Retinal pigment epithelial cell (primary cell): ENCODE data around the gene ZNF503.

Experiments
- DNase-seq: peaks from one replicate; pipeline ENCODE4 v3.0.0-alpha.2; 2010; ENCODE audit warnings: low read depth
- H3K4me3 ChIP-seq: 2 replicates; pipeline ENCODE4 v1.5.1; 2011; ENCODE audit warnings: mild to moderate bottlenecking, low read length, control low read depth, moderate library complexity
- TF ChIP-seq, protein P1 (sequence below): conservative IDR thresholded peaks from 2 replicates; pipeline ENCODE4 v1.5.1; 2011; ENCODE audit warnings: low read depth, low read length, control low read depth, inconsistent platforms

The ZNF503 gene, protein sequence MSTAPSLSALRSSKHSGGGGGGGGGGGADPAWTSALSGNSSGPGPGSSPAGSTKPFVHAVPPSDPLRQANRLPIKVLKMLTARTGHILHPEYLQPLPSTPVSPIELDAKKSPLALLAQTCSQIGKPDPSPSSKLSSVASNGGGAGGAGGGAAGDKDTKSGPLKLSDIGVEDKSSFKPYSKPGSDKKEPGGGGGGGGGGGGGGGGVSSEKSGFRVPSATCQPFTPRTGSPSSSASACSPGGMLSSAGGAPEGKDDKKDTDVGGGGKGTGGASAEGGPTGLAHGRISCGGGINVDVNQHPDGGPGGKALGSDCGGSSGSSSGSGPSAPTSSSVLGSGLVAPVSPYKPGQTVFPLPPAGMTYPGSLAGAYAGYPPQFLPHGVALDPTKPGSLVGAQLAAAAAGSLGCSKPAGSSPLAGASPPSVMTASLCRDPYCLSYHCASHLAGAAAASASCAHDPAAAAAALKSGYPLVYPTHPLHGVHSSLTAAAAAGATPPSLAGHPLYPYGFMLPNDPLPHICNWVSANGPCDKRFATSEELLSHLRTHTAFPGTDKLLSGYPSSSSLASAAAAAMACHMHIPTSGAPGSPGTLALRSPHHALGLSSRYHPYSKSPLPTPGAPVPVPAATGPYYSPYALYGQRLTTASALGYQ

DNA sequence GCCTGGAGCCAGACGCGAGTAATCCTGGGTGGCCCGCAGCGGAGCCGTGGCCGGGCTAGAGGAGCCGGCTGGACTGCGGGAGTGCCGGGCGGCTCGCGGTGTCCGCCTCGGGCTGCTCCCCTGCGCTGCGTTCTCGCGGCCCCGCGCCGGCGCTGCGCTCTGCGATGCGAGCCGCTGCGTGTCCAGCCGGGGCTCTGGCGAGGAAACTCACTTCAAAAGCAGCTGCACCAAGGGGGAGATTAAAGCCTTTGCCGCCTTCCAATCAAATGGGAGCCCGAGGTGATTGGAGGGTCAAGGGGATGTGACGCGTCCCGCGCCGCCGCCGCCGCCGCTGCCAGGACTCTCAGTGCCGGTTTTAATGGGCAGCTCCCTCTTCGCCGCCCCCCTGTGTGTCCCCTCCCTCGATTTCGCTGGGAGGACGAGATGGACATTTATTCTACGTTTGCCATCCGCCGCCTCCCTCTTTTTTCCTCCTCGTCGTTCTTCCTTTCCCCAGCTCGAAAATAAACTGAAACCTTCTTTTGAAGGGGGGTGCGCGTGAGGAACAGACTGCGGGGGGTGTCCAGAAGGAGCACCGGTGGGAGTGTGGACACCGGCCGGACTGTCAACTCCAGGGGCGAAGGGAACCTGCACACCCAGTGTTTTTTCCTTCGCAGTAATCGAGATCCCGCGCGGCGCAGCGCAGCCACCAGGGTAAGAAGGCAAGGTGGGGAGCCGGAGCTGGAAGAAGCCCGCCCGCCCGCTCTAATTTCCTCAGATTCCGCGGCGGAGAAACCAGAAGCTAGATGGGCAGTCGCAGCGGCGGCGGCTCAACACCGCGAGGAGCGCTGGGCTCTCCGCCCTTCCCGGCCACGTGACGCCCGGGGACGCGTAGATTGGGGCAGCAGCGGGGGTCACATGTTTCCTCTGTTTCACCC, at the start of gene ZNF503:
ZNF503 (minus strand) TSS at position 196 of the 917 bp plus-strand sequence. CDS start 345 bp downstream, outside the sequence.
- TF ChIP-seq, protein P1, sequence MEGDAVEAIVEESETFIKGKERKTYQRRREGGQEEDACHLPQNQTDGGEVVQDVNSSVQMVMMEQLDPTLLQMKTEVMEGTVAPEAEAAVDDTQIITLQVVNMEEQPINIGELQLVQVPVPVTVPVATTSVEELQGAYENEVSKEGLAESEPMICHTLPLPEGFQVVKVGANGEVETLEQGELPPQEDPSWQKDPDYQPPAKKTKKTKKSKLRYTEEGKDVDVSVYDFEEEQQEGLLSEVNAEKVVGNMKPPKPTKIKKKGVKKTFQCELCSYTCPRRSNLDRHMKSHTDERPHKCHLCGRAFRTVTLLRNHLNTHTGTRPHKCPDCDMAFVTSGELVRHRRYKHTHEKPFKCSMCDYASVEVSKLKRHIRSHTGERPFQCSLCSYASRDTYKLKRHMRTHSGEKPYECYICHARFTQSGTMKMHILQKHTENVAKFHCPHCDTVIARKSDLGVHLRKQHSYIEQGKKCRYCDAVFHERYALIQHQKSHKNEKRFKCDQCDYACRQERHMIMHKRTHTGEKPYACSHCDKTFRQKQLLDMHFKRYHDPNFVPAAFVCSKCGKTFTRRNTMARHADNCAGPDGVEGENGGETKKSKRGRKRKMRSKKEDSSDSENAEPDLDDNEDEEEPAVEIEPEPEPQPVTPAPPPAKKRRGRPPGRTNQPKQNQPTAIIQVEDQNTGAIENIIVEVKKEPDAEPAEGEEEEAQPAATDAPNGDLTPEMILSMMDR: peak; percentile 17
- H3K4me3 ChIP-seq: peak within 1 kb of the TSS; percentile 98
- peak; percentile 93 for DNase-seq

DNA sequence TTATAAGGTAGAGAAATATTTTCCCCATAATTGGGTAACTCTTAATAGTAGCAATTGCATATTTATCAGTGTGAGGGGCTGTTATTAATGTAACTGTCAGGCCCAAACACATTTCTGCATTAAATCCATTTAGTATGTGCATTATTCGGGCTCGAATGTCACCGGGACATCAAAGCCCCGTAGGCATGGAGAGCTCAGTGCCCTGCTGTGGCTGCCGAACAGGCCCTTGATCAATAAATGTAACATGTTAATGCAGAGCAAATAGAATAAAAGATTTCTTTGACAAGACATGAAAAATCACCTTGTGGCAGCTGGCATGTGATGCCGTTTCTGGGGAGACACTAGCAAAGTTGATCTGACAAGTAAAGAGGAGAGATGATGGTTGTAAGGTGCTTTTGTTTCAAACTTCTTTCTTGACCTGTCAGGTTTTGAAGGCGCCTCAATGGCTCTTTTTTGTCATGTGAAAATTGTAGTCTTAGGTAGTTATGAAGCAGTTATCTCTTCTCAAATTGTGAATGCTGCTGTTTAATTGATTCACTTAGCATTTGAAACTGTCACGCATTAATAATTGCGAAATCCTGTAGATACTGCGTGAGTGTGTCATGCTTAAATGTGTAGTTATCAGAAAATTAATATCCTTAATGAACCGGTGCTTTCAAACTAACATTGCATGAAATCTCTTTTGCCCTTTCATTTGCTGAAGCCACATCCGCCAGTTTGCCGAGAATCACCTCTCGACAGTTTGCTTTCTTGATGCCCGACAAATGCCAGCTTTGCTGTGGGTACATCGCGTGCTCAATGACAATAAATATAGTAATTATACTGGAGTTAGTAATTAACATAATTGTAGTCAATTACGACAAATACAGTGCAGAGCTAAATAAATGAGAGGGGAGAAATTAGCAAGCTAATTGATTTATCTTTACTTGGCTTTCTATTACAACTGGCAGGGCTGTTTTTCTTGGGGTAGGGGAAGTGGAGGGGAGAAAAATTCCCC, 49.4 kb upstream of the ZNF503 start:
- TF ChIP-seq, protein P1: no peak
- H3K4me3 ChIP-seq: no peak overlapping the region
- no peak for DNase-seq

DNA sequence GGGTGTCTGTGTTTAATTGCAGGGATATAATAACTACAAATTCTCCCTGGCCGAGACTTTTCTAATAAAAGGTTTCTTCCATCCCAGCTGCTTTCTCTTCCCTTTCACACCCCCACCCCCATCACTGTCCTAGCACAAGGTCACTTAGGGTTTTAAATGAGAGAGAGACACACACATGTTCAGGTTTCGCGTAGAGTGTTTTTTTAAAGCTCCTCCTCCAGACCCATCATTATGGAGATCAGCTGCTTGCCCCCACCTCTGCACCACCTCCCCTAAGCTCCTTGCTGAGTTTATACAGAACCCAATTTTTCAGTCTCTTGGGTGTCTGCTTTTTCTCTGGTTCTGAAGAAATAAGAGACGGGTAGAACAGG, 48.5 kb upstream of the ZNF503 start:
- no peak overlapping the region for H3K4me3 ChIP-seq
- DNase-seq: no peak
- TF ChIP-seq, protein P1: no peak

DNA sequence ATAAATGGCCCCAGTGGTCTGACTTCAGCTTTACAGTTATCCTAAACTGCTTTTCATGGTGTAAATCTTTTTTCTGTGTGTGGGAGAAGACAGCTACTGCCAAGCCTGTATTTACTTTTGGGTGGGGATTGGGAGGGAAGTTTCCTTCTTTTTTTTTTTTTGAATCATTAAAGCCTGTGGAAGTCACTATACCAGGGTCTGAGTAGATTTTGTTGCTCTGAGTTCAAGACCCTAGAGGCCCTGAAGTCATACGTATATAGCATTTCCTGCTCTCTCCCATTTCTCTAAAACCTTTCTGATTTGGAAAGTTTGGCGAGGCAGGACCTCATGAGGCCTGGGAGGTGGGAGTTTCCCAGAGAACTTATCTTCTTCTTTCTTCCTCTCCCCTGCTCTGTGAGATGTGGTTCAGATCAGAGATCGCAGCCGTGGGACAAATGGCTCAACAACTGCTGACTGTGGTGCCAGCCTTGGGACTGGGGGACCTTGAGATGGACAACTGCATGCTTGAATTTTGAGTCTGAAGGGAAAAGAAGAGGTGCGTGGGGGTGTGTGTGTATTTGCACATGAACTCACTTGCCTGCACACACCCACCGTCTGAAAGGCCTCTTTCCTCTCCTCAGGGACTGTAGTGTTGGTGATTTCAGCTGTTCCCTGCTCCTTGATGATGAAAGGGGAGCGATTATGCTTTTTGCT, 48.0 kb upstream of the ZNF503 start:
- TF ChIP-seq, protein P1: no peak

DNA sequence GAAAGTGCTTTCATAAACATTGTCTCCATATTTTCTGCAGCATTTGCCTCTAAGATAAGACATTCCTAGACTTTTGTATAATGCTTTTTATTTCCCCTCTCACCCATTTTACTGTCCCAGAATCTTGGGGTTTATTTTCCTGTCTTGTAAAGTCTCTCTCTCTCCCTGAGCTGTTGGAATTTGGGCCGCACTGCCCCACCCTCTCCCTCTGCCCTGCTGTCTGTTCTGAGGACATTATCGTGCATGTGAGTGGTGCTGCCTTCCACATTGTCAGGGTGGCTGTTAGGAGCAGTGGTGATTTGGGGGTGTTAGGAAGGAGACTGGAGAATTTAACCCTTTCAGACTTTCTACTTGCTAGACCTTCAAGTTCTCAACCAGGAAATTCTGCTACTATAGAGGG, 46.6 kb upstream of the ZNF503 start:
- H3K4me3 ChIP-seq: no peak overlapping the region
- TF ChIP-seq, protein P1: no peak
- DNase-seq: no peak

More for the DNA sequence above, 48.0 kb upstream of the ZNF503 start:
- H3K4me3 ChIP-seq: no peak overlapping the region
- DNase-seq: no peak

DNA sequence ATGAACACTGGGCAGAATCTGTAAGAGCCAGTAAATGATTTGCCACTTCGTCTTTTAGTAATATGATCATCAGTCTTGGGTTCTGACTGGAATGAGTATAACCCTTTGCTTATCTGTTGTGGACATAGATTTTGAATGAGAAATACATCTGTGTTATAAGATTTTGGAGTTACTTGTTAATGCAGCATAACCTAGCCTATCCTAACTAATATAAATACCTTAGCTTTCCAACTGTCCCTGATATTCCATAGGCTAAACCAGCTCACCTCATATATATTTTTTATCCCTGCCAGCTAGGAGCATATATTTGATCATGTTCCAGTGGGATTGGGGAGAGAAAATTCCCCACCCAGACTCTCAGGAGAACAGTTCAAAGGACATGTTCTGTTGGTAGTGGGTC, 44.9 kb upstream of the ZNF503 start:
- no peak overlapping the region for H3K4me3 ChIP-seq
- TF ChIP-seq, protein P1: no peak
- DNase-seq: no peak
